Suprapubic skin (tissue), 4 donors: Measurements from ENCODE around the gene SLC15A3. TPM values are rescaled to one million over a fixed set of nuclear protein-coding genes. Genes with fewer than 3 reads are reported as not detected.
A peak's percentile ranks its signal among the peaks of the same experiment; 100 is the strongest.

ENCODE experiments used
- DNase-seq, 2 donors: peaks; one replicate each; pipeline ENCODE4 v3.0.0-alpha.2; 2019; ENCODE audit warnings: low spot score in 2 of 2
- H3K27ac ChIP-seq: fragments of 200-600 bp; sonication (generic); one replicate; pipeline ENCODE4 v1.5.1; 2019
- H3K27me3 ChIP-seq: fragments of 200-600 bp; sonication (generic); one replicate; pipeline ENCODE4 v1.5.1; 2019
- H3K36me3 ChIP-seq: fragments of 200-600 bp; sonication (generic); one replicate; pipeline ENCODE4 v1.5.1; 2019
- H3K4me1 ChIP-seq: fragments of 200-600 bp; sonication (generic); one replicate; pipeline ENCODE4 v1.5.1; 2019
- H3K4me3 ChIP-seq: fragments of 200-600 bp; sonication (generic); one replicate; pipeline ENCODE4 v1.5.1; 2019; ENCODE audit warnings: mild to moderate bottlenecking
- H3K9me3 ChIP-seq: fragments of 200-600 bp; sonication (generic); one replicate; pipeline ENCODE4 v1.5.1; 2019
- CTCF ChIP-seq, 2 donors: fragments of 200-600 bp in 1 of 2; fragments of 450-650 bp in 1 of 2; sonication (generic) in 1 of 2; IDR thresholded peaks; one replicate each; pipeline ENCODE4 v1.5.1; 2016 to 2019; ENCODE audit warnings: antibody characterized with exemption in 2 of 2, mild to moderate bottlenecking in 1 of 2, moderate library complexity in 1 of 2
- EP300 ChIP-seq: sonication (generic); formaldehyde crosslinking; IDR thresholded peaks from one replicate; pipeline ENCODE4 v1.6.1; 2017; ENCODE audit warnings: antibody characterized with exemption
- POLR2A ChIP-seq, 2 donors: fragments of 450-650 bp; IDR thresholded peaks; one replicate each; pipeline ENCODE4 v1.6.1; 2017; ENCODE audit warnings: antibody characterized with exemption in 2 of 2, mild to moderate bottlenecking in 2 of 2, moderate library complexity in 2 of 2
- POLR2AphosphoS5 ChIP-seq, 3 donors: sonication (generic); formaldehyde crosslinking; IDR thresholded peaks; one replicate each; pipeline ENCODE4 v1.6.1; 2017; ENCODE audit warnings: antibody characterized with exemption in 3 of 3
- WGBS: methylation state at CpG from one replicate; pipeline ENCODE4 v1.1.5; 2018; 5-methylcytosine and 5-hydroxymethylcytosine counted together
- total RNA-seq, 4 donors: library from RNA; depleted of rRNA; stranded (reverse); fragments of >200 nt; gene quantifications; one replicate each; pipeline ENCODE4 v1.1.0, GENCODE V29; 2016

The SLC15A3 gene
- total RNA-seq, 4 donors from 2014 or later = 1.7 to 10.5 (median 9.8) TPM

GRCh38 chr11:60919956-60920355, 32.0 kb downstream of the SLC15A3 start:
- Histone ChIP-seq H3K27ac (no peak overlapping the region), H3K4me1 (peaks cover 64% of the 10 kb centered on the region), H3K36me3 (peaks cover 35% of the 10 kb centered on the region), H3K27me3 (peaks cover 6% of the 10 kb centered on the region), H3K4me3 (no peak overlapping the region), H3K9me3 (no peaks in the 10 kb centered on the region)
- DNase-seq = no peak
- WGBS = 48% methylated on average over 2 of the region's 2 CpGs
- no peak for TF ChIP-seq POLR2A (IDR thresholded peaks at IDR 0.05)
- no peak for TF ChIP-seq EP300
- TF ChIP-seq POLR2AphosphoS5 (IDR thresholded peaks at IDR 0.05) = no peak

DNA sequence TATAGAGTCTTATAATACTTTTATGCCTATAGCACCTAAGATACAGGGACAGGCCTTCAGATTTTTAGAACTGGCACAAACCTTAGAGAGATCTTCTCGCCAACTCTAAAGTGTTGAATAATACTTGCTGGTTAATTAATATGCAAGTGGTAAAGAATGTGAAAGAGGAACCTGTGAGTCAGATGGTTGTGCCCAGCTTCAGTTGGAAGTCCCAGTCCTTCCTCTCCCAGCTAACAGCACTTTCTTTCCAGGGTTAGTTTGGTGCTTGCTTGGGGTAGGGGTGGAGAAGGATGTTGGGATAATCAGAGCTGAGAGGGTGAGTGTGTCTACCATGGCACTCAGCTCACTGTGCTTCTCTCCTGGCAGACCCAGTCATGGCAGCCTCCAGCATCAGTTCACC, 32.7 kb downstream of the SLC15A3 start:
- no peak for DNase-seq
- TF ChIP-seq POLR2A (IDR thresholded peaks at IDR 0.05) (no peak), POLR2AphosphoS5 (IDR thresholded peaks at IDR 0.05) (no peak), EP300 (no peak), CTCF (IDR thresholded peaks at IDR 0.05) (no peak)
- no peaks in the 10 kb centered on the region for H3K27me3 ChIP-seq
- no peak overlapping the region for H3K27ac ChIP-seq
- H3K36me3 ChIP-seq = peaks cover 35% of the 10 kb centered on the region
- peaks cover 64% of the 10 kb centered on the region for H3K4me1 ChIP-seq
- H3K9me3 ChIP-seq = no peaks in the 10 kb centered on the region
- no peak overlapping the region for H3K4me3 ChIP-seq
- 59% methylated on average over 1 of the region's 1 CpG for WGBS

DNA sequence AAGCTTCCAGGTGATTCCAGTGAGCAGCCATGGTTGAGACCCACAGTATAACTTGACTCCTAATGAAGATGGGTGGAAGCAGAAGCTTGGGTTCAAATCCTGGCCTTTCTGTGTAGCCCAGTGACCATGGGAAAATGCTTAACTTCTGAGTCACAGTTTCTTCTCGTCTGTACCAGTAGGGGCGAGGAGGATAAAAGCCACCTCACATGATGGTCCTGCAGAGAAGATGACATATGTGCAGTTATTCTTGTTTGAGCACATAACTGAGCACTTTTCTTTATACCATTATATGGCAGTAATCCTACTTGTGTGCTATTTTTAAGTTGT, 33.1 kb downstream of the SLC15A3 start:
- H3K4me3 ChIP-seq = no peak overlapping the region
- no peaks in the 10 kb centered on the region for H3K27me3 ChIP-seq
- H3K27ac ChIP-seq = no peak overlapping the region
- 48% methylated on average over 2 of the region's 2 CpGs for WGBS
- H3K9me3 ChIP-seq = no peaks in the 10 kb centered on the region
- peaks cover 60% of the 10 kb centered on the region for H3K4me1 ChIP-seq
- no peak for TF ChIP-seq EP300
- TF ChIP-seq POLR2A (IDR thresholded peaks at IDR 0.05) = no peak
- TF ChIP-seq POLR2AphosphoS5 (IDR thresholded peaks at IDR 0.05) = no peak
- no peak for TF ChIP-seq CTCF (IDR thresholded peaks at IDR 0.05)
- DNase-seq = no peak
- H3K36me3 ChIP-seq = peaks cover 35% of the 10 kb centered on the region

DNA sequence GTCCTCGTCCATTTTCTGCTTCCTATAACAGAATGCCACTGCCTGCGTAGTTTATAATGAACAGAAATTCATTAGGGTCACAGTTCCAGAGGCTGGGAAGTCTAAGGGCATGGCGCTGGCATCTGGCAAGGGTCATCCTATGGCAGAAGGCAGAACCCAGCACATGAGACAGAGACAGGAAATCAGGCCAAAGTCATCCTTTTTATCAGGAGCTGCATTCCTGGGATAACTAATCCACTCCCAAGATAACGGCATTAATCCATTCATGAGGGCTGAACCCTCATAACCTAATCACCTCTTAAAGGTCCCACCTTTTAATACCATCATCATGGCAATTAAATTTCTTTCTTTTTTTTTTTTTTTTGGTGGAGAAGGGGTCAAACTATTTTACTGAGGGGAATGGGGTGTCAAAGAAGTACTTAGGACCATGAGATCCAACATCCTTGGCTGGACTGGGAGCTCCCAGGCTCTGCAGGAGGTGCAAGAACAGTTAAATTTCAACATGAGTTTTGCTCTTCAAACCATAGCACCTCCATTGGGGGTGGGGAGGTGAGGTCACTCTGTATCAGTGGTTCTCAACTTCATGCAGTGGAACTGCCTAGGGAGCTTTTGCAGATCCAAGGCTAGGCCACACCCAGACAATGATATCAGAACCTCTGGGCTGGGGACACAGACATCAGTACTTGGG, 33.6 kb downstream of the SLC15A3 start:
- no peak for TF ChIP-seq CTCF (IDR thresholded peaks at IDR 0.05)
- TF ChIP-seq POLR2AphosphoS5 (IDR thresholded peaks at IDR 0.05) = no peak
- no peak for TF ChIP-seq EP300
- no peak for TF ChIP-seq POLR2A (IDR thresholded peaks at IDR 0.05)
- peak in 1 of 2 donors; percentile 37 for DNase-seq
- H3K36me3 ChIP-seq = peaks cover 35% of the 10 kb centered on the region
- H3K9me3 ChIP-seq = no peaks in the 10 kb centered on the region
- peaks cover 59% of the 10 kb centered on the region for H3K4me1 ChIP-seq
- H3K4me3 ChIP-seq = no peak overlapping the region
- WGBS = 91% methylated on average over 4 of the region's 4 CpGs
- no peaks in the 10 kb centered on the region for H3K27me3 ChIP-seq
- H3K27ac ChIP-seq = no peak overlapping the region

DNA sequence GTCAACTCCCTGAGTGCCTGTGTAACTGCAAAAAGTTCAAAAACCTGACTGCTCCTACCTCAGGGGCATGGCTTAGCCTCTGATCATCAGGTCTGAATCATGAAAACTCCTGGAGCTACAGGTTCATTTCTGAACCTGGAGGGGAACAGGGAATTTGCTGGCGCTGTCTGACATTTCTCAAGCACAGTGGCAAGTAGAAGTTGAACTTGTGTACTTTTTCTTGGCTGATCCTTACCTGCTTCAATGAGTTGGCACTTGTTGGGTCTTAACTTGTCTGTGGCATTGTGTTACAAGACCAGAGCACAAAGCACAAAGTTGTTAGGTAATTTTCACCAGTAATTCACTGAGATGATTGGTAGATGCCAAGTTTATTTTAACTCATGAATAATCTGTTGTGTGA, 34.7 kb downstream of the SLC15A3 start:
- no peaks in the 10 kb centered on the region for H3K9me3 ChIP-seq
- H3K4me1 ChIP-seq = peaks cover 65% of the 10 kb centered on the region
- TF ChIP-seq EP300 = no peak
- no peak for TF ChIP-seq POLR2A (IDR thresholded peaks at IDR 0.05)
- no peak for TF ChIP-seq POLR2AphosphoS5 (IDR thresholded peaks at IDR 0.05)
- no peak for TF ChIP-seq CTCF (IDR thresholded peaks at IDR 0.05)
- WGBS = 75% methylated on average over 1 of the region's 1 CpG
- DNase-seq = no peak
- H3K27me3 ChIP-seq = no peaks in the 10 kb centered on the region
- peak overlapping the region; percentile 11 for H3K27ac ChIP-seq
- no peak overlapping the region for H3K4me3 ChIP-seq
- peaks cover 28% of the 10 kb centered on the region for H3K36me3 ChIP-seq
